Measurements from ENCODE around the gene IRF9. TPM values are rescaled to one million over a fixed set of nuclear protein-coding genes. Genes with fewer than 3 reads are reported as not detected.

Gene IRF9
- total RNA-seq, 1 donor from 2014 or later = 55.4 TPM

Other genes with a start within 250 kb of the IRF9 start
- 39.0 and 58.4 TPM in 2 replicates for gene DHRS4, start 207.5 kb upstream of the IRF9 start, total RNA-seq
- 11.6 and 15.7 TPM in 2 replicates for gene DHRS4L2, start 172.3 kb upstream of the IRF9 start, total RNA-seq
- gene CARMIL3, start 109.3 kb upstream of the IRF9 start, total RNA-seq = not detected in 2 replicates
- not detected in 2 replicates for gene CPNE6, start 89.7 kb upstream of the IRF9 start, total RNA-seq
- 4.4 and 9.4 TPM in 2 replicates for gene PCK2, start 67.0 kb upstream of the IRF9 start, total RNA-seq
- 58.8 and 60.2 TPM in 2 replicates for gene DCAF11, start 46.5 kb upstream of the IRF9 start, total RNA-seq
- gene NRL, start 46.3 kb upstream of the IRF9 start, total RNA-seq = 0.82 and 0.97 TPM in 2 replicates
- gene FITM1, start 30.6 kb upstream of the IRF9 start, total RNA-seq = 0.13 TPM in 1 of 2 replicates, not detected in the other
- gene PSME1, start 25.1 kb upstream of the IRF9 start, total RNA-seq = 118 and 158 TPM in 2 replicates
- 17.6 and 28.3 TPM in 2 replicates for gene EMC9, start 19.7 kb upstream of the IRF9 start, total RNA-seq
- 124 and 147 TPM in 2 replicates for gene PSME2, start 14.7 kb upstream of the IRF9 start, total RNA-seq
- 37.1 and 38.4 TPM in 2 replicates for gene RNF31, start 13.8 kb upstream of the IRF9 start, total RNA-seq
- 2.3 and 2.5 TPM in 2 replicates for gene REC8, start 10.8 kb downstream of the IRF9 start, total RNA-seq
- 22.2 and 46.8 TPM in 2 replicates for gene IPO4, start 27.6 kb downstream of the IRF9 start, total RNA-seq
- 30.3 and 60.7 TPM in 2 replicates for gene TM9SF1, start 34.2 kb downstream of the IRF9 start, total RNA-seq
- gene TSSK4, start 44.4 kb downstream of the IRF9 start, total RNA-seq = not detected in 2 replicates
- 13.4 and 38.1 TPM in 2 replicates for gene CHMP4A, start 52.2 kb downstream of the IRF9 start, total RNA-seq
- gene MDP1, start 54.8 kb downstream of the IRF9 start, total RNA-seq = 6.3 and 7.7 TPM in 2 replicates
- gene NEDD8, start 71.1 kb downstream of the IRF9 start, total RNA-seq = 259 and 308 TPM in 2 replicates
- gene GMPR2, start 71.7 kb downstream of the IRF9 start, total RNA-seq = 97.6 and 118 TPM in 2 replicates
- gene TINF2, start 81.4 kb downstream of the IRF9 start, total RNA-seq = 41.1 and 55.2 TPM in 2 replicates
- 0.32 and 1.6 TPM in 2 replicates for gene TGM1, start 101.9 kb downstream of the IRF9 start, total RNA-seq
- 16.0 and 27.5 TPM in 2 replicates for gene RABGGTA, start 110.3 kb downstream of the IRF9 start, total RNA-seq
- 6.9 and 10.8 TPM in 2 replicates for gene DHRS1, start 138.5 kb downstream of the IRF9 start, total RNA-seq
- gene NOP9, start 138.6 kb downstream of the IRF9 start, total RNA-seq = 18.5 and 29.8 TPM in 2 replicates
- 3.7 and 3.8 TPM in 2 replicates for gene CIDEB, start 146.7 kb downstream of the IRF9 start, total RNA-seq
- gene LTB4R2, start 148.9 kb downstream of the IRF9 start, total RNA-seq = 2.6 and 5.0 TPM in 2 replicates
- 2.4 and 4.2 TPM in 2 replicates for gene LTB4R, start 150.2 kb downstream of the IRF9 start, total RNA-seq
- 61.5 and 89.6 TPM in 2 replicates for gene ADCY4, start 173.8 kb downstream of the IRF9 start, total RNA-seq
- gene RIPK3, start 178.7 kb downstream of the IRF9 start, total RNA-seq = 4.9 TPM in 2 replicates
- gene NFATC4, start 206.9 kb downstream of the IRF9 start, total RNA-seq = 3.2 and 7.4 TPM in 2 replicates
- gene NYNRIN, start 237.7 kb downstream of the IRF9 start, total RNA-seq = 7.3 and 13.8 TPM in 2 replicates